Dermis microvascular lymphatic vessel endothelial cell (primary cell): ENCODE results near the gene APBA2. TPM values are rescaled to one million over a fixed set of nuclear protein-coding genes. Genes with fewer than 3 reads are reported as not detected.
"Not testable (repeated sequence)": the region's sequence is repeated elsewhere in the genome, so short reads cannot be mapped to it uniquely, and the experiment has no call there.

Source experiments
- DNase-seq, 2 donors: peaks; one replicate each; pipeline versions ENCODE4 v3.0.0 to v3.0.0-alpha.2; 2010; ENCODE audit warnings: low read depth in 2 of 2
- total RNA-seq: library from RNA; depleted of rRNA; stranded (reverse); fragments of >200 nt; gene quantifications from 2 replicates; pipeline ENCODE4 v1.2.1, GENCODE V29; 2014

APBA2 gene
- total RNA-seq, 1 donor from 2014 or later, result 22.7 TPM

GRCh38 chr15:28997791-28998190 is 112.0 kb downstream of the APBA2 start:
- DNase-seq, result no peak

GRCh38 chr15:28998511-28998910 is 112.7 kb downstream of the APBA2 start:
- no peak for DNase-seq

GRCh38 chr15:29003191-29003839 is 117.5 kb downstream of the APBA2 start:
- DNase-seq, result no peak

GRCh38 chr15:29003840-29004233 is 118.1 kb downstream of the APBA2 start:
- no peak for DNase-seq

GRCh38 chr15:29005931-29006330 is 120.2 kb downstream of the APBA2 start:
- no peak for DNase-seq

GRCh38 chr15:29008846-29009245 is 123.1 kb downstream of the APBA2 start:
- no peak for DNase-seq

GRCh38 chr15:29012097-29012496 is 126.3 kb downstream of the APBA2 start:
- DNase-seq, result no peak

GRCh38 chr15:29014493-29014892 is 128.7 kb downstream of the APBA2 start:
- no peak for DNase-seq

- no peak for DNase-seq
Measured at GRCh38 chr15:29016518-29016917, 130.7 kb downstream of the APBA2 start.

GRCh38 chr15:29018120-29018805 is 132.5 kb downstream of the APBA2 start:
- DNase-seq, result no peak

GRCh38 chr15:29018995-29019976 is 133.5 kb downstream of the APBA2 start:
- no peak for DNase-seq

- DNase-seq, result peak in 1 of 2 donors; percentile 27
Measured at GRCh38 chr15:29021857-29022256, 136.1 kb downstream of the APBA2 start.

GRCh38 chr15:29024662-29025061 is 138.9 kb downstream of the APBA2 start:
- no peak for DNase-seq

- not testable (repeated sequence) for DNase-seq
Measured at GRCh38 chr15:29025411-29025810, 139.6 kb downstream of the APBA2 start.

GRCh38 chr15:29028158-29028557 is 142.4 kb downstream of the APBA2 start:
- not testable (repeated sequence) for DNase-seq

GRCh38 chr15:29029651-29030195 is 143.9 kb downstream of the APBA2 start:
- no peak for DNase-seq

GRCh38 chr15:29031502-29032228 is 145.9 kb downstream of the APBA2 start:
- DNase-seq, result no peak

GRCh38 chr15:29032229-29032625 is 146.5 kb downstream of the APBA2 start:
- DNase-seq, result no peak

GRCh38 chr15:29032751-29033150 is 147.0 kb downstream of the APBA2 start:
- no peak for DNase-seq

- DNase-seq, result no peak
Measured at GRCh38 chr15:29034151-29034550, 148.4 kb downstream of the APBA2 start.
